ENCODE results near the gene FGF11.
A peak's percentile ranks its signal among the peaks of the same experiment; 100 is the strongest.
"Not testable (repeated sequence)": the region's sequence is repeated elsewhere in the genome, so short reads cannot be mapped to it uniquely, and the experiment has no call there.

FGF11 gene

DNA sequence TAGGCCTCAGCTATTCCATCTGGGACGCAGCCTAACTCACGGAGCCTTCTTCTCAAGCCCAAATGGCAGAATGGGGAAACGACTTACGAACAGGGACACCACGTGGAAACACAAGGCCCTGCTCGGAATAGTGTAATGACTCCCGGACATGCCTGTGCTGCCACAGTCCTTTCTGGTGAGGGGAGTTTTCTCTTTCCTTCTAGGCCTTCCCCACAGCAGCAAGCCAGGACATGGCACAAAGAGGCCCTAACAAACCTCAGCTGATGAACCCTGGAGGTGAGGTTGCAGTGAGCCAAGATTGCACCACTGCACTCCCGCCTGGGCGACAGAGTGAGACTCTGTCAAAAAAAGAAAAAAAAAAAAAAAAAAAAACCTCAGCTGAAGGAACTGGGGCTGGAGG, 24.8 kb downstream of the FGF11 start:
- no peak for DNase-seq

DNA sequence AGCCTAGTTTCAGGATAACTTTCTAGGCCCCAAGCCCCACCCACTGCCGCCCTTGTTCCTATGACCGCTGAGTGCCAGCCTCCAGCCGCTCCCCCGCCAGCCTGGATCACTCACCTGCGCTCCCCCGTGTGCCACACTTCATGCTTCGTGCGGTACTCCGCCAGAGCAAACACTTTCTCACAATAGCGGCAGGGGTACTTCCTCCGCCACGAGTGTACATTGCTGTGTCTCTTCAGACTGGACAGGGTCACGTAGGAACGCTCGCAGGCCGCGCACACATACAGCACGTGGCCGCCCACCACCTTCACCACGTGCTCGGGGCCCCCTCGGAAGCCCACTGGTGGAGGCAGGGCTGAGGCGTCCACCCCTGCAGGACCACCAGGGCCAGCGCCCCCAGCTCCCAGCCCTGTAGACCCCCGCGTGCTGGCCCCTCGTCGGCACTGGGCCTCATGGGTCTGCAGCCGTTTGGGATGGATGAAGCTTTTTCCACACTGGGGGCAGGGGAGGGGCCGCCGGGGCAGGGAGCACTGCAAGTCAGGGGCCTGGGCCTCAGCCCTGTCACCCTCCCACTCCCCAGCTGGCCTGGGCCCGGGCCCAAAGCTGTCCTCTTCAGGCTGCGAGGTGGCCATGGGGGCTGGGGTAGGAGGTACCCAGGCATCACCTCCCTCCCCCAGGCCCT, 26.4 kb downstream of the FGF11 start:
- peak; percentile 56 for DNase-seq

DNA sequence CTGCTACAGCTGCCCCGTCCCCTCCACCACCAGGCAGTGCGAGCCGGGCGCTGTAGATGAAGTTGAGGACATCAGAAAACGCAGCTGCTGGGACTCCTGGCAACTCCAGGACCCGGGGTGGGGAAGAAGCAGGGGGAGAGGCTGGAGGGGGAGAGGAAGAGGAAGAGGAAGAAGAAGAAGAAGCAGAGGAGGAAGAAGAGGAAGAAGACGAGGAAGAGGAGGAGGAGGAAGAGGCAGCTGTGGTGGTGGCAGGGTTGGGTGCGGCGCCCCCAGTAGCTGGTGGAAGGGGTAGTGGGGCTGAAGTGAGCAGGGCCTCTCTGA, 27.0 kb downstream of the FGF11 start:
- DNase-seq = no peak

DNA sequence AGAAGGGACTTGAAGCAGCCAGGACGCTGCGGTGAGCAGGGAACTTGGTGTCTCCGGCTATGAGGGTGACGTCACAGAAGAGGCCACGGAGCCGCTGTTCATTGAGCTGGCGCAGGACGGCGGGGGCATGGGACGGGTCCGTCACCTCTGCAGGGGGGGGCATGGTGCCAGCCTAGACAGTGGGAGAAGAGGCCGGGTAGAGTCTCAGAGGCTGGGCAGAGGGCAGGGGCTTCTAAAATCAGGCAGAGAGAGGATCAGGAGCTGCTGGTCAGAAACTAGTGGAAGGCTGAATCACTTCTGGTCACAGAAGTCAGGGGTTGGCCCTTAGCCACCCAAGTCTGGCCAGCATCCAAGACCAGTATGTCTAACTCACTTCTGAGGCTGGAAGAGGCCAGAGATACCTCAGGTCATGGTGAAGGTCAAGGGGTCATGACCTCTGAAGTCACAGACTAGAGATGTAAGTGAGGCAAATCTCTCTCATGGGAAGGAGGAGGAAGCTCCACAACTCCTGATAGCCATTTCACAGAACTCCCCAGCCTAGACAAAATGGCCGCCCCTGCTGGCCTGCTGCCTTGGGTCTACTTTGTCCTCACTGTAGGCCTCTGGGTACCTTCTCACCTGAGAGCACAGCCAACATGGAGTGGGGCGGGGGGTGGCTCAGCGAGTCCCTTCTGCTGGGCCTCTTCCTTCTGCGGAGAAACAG, 27.5 kb downstream of the FGF11 start:
- peak; percentile 49 for DNase-seq

DNA sequence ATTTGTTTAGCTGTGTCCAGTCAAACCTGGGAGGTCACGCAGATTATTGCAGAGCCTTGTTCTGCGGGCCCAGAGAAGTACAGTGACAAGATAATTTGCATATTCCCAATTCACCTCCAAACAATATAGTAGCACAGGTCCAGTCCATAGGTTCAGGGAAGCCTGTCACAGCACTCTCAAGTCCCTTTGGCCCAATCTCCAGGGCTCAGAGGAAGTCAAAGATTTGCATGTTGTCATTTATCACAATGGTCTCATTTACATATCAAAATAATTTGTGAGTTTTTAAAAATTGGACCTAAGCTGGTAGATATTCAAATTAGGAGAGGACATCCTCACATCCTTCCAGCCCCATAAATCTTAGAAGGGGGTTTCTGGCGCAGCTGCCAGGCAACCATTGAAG, 28.2 kb downstream of the FGF11 start:
- no peak for DNase-seq

DNA sequence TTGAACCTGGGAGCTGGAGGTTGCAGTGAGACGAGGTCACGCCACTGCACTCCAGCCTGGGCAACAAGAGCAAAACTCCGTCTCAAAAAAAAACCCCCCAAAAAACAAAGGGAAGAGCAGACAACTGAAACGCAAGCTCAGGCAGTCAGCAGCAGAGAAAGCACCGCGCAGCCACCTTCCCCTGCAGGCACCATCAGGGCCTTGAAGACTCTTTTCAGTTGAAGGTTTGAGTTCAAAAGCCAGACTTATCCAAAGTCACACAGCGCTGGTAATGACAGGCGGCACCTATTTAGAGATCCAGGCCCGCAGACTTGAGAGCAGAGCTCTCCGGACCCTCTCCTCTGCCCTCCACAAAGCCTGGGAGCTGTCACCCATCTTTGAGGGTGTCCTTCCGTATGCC, 29.0 kb downstream of the FGF11 start:
- no peak for DNase-seq

DNA sequence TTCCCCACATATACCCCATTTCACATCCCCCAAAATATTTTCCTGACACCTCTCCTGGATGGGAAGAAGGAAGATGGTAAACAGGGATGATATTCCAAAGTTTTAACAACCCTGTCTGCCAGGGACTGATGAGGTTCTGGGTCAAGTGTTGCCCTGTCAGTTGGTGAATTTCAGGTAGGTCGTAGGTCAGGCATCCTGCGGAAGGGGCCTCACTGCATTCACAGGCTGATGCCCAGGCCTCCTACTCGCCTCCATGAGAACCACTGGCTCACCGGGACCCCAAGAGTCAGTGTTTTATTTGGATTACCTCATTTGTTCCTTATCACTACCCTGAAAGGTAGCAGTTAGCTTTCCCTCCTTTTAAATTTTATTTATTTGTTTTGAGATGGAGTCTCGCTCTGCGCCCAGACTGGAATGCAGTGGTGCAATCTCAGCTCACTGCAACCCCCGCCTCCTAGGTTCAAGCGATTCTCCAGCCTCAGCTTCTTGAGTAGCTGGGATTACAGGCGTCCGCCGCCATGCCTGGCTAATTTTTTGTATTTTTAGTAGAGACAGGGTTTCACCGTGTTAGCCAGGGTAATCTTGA, 29.6 kb downstream of the FGF11 start:
- no peak for DNase-seq

DNA sequence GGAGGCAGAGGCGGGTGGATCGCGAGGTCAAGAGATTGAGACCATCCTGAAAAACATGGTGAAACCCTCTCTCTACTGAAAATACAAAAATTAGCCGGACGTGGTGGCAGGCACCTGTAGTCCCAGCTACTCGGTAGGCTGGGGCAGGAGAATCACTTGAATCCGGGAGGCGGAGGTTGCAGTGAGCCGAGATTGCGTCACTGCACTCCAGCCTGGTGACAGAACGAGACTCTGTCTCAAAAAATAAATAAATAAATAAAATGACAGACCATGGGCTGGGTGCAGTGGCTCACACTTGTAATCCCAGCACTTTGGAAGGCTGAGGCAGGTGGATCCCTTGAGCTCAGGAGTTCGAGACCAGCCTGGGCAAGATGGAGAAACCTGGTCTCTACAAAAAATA, 30.5 kb downstream of the FGF11 start:
- DNase-seq = not testable (repeated sequence)

DNA sequence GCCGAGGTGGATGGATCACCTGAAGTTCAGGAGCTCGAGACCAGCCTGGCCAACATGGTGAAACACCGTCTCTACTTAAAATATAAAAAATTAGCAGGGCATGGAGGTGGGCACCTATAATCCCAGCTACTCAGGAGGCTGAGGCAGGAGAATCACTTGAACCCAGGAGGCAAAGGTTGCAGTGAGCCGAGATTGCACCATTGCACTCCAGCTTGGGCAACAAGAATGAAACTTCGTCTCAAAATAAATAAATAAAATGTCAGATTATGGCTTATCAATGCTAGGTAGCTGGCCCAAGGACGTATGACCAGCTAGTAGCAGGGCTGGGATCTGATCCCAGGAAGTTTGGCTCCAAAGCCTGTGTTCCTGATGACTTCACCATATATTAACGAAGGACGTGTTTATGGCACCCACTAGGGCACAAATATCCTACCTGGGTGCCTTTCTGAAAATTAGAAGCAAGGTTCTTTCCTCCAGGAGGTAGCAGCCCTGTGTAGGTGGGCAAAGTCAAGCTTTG, 31.2 kb downstream of the FGF11 start:
- DNase-seq = not testable (repeated sequence)

DNA sequence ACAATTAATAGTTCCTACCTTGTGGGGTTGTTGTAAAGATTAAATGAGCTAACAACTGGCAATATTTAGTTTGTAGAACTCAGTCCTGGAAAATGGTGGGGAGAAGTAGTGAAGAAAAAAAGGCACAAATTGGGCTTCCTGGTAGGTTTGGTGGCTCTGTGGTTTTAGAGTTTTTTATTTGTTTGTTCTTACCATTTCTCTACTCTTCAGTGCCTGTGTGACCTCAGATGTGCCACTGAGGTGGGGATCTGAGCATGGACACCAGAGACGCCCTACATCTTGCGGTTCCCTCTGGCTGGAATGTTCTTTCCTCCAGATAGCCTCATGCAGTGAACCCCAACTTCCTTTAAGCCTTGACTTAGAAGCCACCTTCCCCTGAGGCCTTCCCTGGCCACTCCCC, 32.4 kb downstream of the FGF11 start:
- DNase-seq = no peak

DNA sequence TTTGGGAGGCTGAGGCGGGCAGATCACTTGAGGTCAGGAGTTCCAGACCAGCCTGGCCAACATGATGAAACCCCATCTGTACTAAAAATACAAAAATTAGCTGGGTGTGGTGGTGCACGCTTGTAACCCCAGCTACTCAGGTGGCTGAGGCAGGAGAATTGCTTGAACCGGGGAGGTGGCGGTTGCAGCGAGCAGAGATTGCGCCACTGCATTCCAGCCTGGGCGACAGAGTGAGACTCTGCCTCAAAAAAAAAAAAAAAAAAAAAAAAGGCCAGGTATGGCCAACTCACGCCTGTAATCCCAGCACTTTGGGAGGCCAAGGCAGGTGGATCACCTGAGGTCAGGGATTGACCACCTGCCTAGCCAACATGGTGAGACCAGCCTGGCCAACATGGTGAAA, 35.5 kb downstream of the FGF11 start:
- not testable (repeated sequence) for DNase-seq

DNA sequence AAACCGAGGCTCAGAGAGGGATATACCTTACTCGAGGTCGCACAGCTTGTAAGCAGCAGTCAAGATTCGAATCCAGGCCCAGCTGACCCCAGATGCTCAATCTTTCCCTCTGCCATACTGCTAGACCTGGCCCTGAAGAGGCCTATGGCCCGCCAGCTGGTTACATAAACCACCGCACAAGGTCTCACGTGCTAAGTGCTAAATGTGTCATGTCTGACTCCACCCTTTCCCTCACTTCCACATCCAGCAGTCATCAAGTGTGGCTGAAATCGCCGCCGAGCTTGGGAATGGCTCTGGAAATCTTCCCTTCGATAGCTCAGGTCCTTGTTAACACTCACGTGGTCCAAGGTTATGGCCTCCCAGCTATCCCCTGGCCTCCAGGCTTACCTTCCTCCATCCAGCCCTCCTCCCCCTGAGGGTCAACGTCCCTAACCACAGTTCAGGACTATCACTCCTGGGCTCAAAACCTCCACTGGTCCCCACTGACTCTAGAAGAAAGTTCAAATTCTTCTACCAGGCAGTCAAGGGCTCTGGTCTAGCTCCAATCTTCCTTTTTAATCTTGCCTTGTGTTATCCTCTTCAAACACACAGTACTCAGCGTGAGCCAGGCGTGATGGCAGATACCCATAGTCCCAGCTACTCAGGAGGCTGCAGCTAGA, 36.6 kb downstream of the FGF11 start:
- DNase-seq = no peak

DNA sequence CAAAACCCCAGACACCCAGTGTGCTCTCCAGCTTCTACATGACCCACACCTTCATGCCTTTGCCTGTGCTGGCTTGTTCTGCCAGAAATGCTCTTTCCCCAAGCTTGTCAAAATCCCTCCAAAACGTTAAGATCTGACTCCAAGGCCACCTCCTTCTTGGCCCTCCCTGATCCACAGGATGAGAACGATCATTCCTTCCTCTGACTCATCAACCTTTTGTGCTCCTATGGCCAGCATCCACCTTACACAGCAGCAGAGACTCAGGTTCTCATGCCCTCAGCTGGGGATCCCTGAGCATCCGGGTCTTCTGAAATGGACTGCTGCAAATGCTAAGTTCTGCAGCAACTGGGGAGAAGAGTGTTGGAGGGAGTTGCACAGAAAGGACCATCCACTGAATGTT, 37.2 kb downstream of the FGF11 start:
- peak; percentile 30 for DNase-seq

DNA sequence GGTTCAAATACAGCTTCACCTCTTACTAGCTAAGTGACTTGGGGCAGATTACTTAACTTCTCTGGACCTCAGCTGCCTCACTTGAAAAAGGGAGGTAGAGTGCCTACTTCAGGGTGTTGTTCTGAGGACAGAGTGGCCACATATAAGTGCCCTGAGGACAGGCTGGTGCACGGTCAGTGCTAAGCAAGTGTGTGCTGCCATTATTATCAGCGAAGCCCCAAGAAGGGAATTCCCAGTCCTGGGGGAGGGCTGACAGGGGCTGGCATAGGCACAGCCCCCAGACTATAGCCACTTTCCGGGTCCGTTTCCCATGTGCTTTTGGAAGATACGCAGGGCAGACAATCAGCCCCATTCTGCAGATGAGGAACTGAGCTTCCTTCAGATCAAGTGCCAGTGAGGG, 37.6 kb downstream of the FGF11 start:
- no peak for DNase-seq

DNA sequence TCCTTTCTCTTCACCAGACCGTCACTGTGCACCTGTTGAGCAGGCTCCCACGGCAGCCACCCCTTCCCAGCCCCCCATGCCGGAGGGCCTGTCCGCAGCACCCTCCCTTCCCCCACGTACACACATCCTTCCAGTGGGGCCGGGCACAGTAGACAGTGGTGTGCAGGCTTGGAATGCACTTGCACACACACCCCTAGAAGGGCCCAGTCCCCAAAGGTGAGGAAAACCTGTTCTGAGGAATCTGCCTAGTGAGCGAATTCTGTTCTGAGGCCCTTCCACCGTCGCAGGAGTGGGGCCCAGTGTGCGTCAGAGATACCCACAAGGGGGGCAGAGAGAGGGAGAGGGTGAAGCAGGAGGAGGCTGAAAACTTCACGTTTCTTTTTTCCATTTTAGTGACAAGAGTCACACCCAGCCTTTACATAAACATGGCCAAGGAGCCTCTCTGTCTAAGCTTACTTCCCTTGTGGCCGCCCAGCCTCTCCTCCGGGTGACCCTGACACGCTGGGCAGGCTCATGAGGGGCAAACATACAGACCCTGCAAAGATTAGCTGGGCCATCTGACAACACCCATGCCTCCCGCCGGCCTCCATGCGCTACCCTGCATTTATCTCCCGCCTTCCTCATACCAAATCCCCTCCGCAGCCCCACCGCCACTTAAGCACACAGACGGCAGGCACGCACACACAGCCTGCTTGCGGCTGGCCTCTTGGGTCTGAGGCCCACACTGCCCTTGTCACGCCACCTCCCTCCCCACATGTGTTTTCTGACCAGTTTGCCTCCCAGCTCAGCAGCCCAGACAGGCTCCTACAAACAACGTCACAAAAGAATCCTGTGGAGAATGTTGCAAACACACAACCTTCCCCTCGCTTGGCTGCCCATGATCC, 38.3 kb downstream of the FGF11 start:
- no peak for DNase-seq

DNA sequence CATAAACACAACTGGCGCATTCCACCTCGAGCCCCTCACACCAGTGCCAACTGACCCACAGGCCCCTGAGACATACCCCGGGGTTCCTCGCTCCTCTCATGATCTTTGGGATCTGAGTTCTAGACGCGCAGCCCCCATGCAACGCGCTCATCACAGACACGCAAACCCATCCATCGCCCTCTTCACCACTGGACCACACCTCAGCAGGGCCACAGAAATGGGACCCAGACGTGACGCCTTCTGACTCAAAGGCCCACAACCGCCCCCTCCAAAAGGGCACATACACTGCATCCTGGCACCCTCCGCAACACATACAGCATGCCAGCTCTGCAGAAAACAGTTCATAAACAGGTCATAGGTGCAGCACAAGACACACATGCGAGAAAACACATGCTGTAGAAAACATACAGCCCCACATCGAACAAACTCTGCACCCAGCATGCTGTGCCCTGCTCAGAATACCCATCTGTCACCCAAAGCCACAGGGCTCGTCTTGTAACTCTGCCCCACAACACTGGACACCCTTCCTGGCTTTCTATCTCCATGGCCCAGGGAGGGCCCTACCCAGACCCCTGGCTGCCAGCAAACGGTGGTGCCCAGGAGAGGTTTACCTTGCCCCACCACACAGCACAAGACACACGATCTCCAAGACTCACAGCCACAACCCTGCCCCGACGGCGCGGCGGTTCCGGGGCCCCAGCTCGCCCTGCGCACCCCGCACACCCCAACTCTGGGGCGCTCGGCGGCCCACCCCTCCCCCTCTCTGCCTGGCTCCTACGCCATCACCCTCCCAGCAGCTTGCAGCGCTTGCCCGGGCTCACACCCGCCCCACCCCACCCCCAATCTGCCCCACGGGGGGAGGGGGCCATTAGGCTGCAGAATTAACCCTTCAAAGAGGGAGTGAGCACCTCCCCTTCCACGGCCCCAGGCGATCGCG, 39.2 kb downstream of the FGF11 start:
- peak; percentile 58 for DNase-seq

DNA sequence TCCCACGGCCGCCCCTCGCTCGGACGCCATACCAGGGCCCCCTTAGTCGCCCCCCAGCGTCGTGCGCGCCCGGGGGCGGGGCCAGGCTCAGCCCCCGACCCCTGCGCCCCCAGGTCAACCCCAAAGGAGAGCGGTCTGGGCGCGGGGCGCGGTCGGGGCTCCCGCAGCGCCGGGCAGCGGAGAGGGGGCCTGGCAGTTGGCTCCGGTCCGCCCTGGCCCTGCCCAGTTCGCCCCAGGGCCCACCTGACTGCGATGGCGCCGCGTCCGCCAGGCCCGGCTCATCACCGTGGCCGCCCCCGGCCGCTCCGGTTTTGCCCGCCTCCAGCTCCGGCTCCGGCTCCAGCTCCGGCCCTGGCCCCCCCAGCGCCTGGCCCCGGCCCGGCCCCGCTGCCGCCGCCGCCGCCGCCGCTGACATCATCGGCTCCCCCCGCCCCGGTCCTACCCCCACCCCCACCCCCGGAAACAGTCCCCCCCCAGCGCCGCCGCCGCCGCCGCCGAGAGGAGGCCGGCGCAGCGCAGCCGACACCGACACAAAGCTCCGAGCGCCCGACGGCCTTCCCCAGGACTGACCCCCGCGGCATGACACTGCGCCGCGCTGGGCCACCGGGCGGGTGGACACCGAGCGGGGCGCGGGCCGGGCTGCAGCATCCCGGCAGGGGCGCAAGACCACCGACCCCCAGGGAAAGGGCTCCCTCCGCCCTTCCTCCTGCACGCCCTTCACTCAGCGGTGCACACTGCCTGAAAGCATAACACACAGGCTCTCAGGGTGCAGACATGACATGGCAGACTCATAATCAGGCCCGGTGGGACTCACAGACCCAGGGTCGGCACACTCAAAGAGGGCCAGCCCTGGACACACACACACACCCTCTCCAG, 40.1 kb downstream of the FGF11 start, which contains the start of gene ZBTB4:
TSS of gene ZBTB4 (minus strand) at position 419 of the 876 bp plus-strand sequence. CDS start 12,830 bp downstream, outside the sequence.
- peak; percentile 82 for DNase-seq

DNA sequence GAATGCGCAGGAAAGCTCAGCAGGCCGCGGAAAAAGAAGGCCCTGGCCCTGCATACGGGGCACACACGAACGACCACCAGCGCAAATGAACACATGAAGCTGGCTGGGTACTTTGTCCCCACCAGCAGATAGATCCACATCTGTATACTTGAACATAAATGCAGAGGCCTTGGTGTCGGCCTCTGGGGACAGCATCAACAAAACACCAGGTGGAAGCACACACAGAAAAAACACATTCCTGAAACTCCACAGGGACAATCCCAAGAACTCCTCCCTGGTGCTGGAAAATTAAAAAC, 40.7 kb downstream of the FGF11 start:
- DNase-seq = peak; percentile 62

DNA sequence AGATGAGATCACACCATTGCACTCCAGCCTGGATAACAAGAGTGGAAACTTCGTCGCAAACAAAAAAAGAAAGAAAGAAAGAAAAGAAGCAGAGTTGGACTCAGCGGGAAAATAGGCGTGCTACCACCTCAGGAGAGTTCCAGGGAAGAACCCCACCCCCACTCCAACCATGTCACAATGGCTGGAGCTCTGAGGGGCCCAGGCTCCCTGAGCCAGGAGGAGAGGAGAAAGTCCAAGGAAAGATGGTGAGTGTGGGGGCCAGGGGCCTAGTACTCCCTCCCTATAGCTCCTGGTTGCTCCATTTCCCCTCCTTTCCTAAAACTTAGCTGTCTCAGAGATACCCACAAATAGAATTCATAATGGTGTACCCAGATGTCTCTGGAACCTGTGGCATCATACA, 42.0 kb downstream of the FGF11 start, which contains the start of gene SLC35G6:
TSS of gene SLC35G6 (plus strand) at position 172 of the 400 bp plus-strand sequence. CDS start at position 243, 71 bp downstream.
- DNase-seq = not testable (repeated sequence)

Data from DMS53 (cell line).